Gastrocnemius medialis (tissue), 4 donors: ENCODE data around the gene ZNF19.

Source experiments
- CTCF ChIP-seq, 5 experiments: fragments of 450-650 bp in 3 of 5; fragments of 200-600 bp in 2 of 5; sonication (generic) in 2 of 5; IDR thresholded peaks in 4 of 5; conservative IDR thresholded peaks in 1 of 5; 1 replicate in 4 of 5; 2 replicates in 1 of 5; pipeline ENCODE4 v1.5.1; 2016 to 2019; ENCODE audit warnings: antibody characterized with exemption in 5 of 5, mild to moderate bottlenecking in 3 of 5, moderate library complexity in 3 of 5
- POLR2A ChIP-seq, 2 donors: fragments of 450-650 bp; IDR thresholded peaks; one replicate each; pipeline ENCODE4 v1.6.1; 2017; ENCODE audit warnings: antibody characterized with exemption in 2 of 2, mild to moderate bottlenecking in 2 of 2, moderate library complexity in 2 of 2

- TF ChIP-seq CTCF (IDR thresholded peaks at IDR 0.05 in 4 of 5, conservative IDR thresholded peaks at IDR 0.05 in 1 of 5), result no peak
- no peak for TF ChIP-seq POLR2A (IDR thresholded peaks at IDR 0.05)
These were observed 59.5 kb downstream of the ZNF19 start for GRCh38 chr16:71429581-71429980.
